Gastroesophageal sphincter (tissue), 4 donors: ENCODE data around the gene RAC2. TPM values are rescaled to one million over a fixed set of nuclear protein-coding genes. Genes with fewer than 3 reads are reported as not detected.

Experiments
- ATAC-seq: fragments of 150-250 bp; one replicate; pipeline ENCODE4 v1.9.1; 2016; ENCODE audit warnings: mild to moderate bottlenecking, moderate library complexity
- H3K27ac ChIP-seq, 4 donors: fragments of 200-600 bp; sonication (generic) in 3 of 4; 1 replicate in 3 of 4; 2 replicates in 1 of 4; pipeline ENCODE4 v1.5.1; 2016 to 2019
- H3K27me3 ChIP-seq: fragments of 200-600 bp; sonication (generic); one replicate; pipeline ENCODE4 v1.5.1; 2019
- H3K36me3 ChIP-seq, 2 donors: fragments of 200-600 bp; sonication (generic); one replicate each; pipeline ENCODE4 v1.5.1; 2019; ENCODE audit warnings: control low read depth in 1 of 2
- H3K4me1 ChIP-seq, 3 donors: fragments of 200-600 bp; sonication (generic); 1 replicate in 2 of 3; 2 replicates in 1 of 3; pipeline ENCODE4 v1.5.1; 2016 to 2019; ENCODE audit warnings: control low read depth in 2 of 3
- H3K4me3 ChIP-seq, 2 donors: fragments of 200-600 bp; sonication (generic); one replicate each; pipeline ENCODE4 v1.5.1; 2019; ENCODE audit warnings: mild to moderate bottlenecking in 1 of 2, moderate library complexity in 1 of 2
- H3K9me3 ChIP-seq, 3 donors: fragments of 200-600 bp; sonication (generic); one replicate each; pipeline ENCODE4 v1.5.1; 2017 to 2019; ENCODE audit warnings: control low read depth in 2 of 3
- EP300 ChIP-seq: sonication (generic); formaldehyde crosslinking; IDR thresholded peaks from one replicate; pipeline ENCODE4 v1.6.1; 2017; ENCODE audit warnings: antibody characterized with exemption, mild to moderate bottlenecking
- POLR2A ChIP-seq, 2 donors: fragments of 450-650 bp; IDR thresholded peaks; one replicate each; pipeline ENCODE4 v1.6.1; 2017; ENCODE audit warnings: antibody characterized with exemption in 2 of 2, mild to moderate bottlenecking in 2 of 2, moderate library complexity in 1 of 2
- POLR2AphosphoS5 ChIP-seq: sonication (generic); formaldehyde crosslinking; IDR thresholded peaks from one replicate; pipeline ENCODE4 v1.6.1; 2017; ENCODE audit warnings: antibody characterized with exemption
- WGBS, 2 donors: methylation state at CpG; one replicate each; pipeline ENCODE4 v1.1.5; 2018; ENCODE audit warnings: low coverage in 1 of 2; 5-methylcytosine and 5-hydroxymethylcytosine counted together
- total RNA-seq, 4 donors: library from RNA; depleted of rRNA; stranded (reverse); fragments of >200 nt; gene quantifications; one replicate each; pipeline ENCODE4 v1.1.0, GENCODE V29; 2016
- TF ChIP-seq, protein P1 (sequence below), 4 experiments: fragments of 200-600 bp in 2 of 4; fragments of 450-650 bp in 2 of 4; sonication (generic) in 1 of 4; IDR thresholded peaks; one replicate each; pipeline ENCODE4 v1.5.1; 2017 to 2019; ENCODE audit warnings: antibody characterized with exemption in 4 of 4, mild to moderate bottlenecking in 2 of 4, moderate library complexity in 2 of 4

Gene RAC2
- total RNA-seq, 4 donors from 2014 or later = 2.0 to 11.3 (median 6.4) TPM

DNA sequence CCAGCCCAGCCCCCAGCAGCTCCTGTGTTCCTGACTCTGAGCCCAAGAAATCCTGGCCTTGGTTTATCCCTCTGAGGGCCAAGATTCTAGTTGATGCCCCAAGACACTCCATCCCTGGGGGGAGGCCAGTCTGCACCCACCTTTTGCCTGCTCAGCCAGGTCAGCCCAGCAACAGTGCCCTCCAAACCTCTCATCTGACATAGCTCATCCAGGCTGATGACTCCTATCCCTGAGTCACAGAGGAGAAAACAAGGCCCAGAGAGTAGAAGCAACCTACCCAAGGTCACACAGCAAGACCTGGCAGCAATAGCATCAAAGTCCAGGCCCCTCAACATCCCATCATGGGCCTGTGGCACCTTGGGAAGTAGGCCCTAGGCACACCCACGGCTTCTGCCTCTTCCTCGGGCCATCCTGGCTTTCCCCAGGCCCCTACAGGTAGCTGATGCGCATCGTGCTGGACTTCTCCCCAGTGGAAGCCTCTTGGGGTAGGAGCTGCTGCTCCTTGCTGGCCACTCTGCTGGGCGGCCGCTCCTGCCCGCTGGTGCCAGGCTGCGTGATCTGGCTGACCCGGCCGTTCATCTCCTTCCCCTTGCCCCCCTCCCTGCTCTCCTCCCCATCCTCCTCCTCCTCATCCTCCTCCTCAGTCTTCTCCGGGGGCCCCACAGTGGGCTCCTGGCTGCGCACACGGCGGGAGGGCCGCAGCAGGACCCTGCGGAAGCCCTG, 37.8 kb downstream of the RAC2 start:
- no peak for ATAC-seq
- WGBS, 2 donors = 100% methylated on average over 1 of the region's 16 CpGs; no CpG with 5 or more reads in 1 of the 2 donors
- H3K36me3 ChIP-seq = no peaks in the 10 kb centered on the region
- H3K27me3 ChIP-seq = peaks cover 13% of the 10 kb centered on the region
- H3K9me3 ChIP-seq = no peaks in the 10 kb centered on the region
- no peak overlapping the region for H3K4me3 ChIP-seq
- TF ChIP-seq, protein P1, sequence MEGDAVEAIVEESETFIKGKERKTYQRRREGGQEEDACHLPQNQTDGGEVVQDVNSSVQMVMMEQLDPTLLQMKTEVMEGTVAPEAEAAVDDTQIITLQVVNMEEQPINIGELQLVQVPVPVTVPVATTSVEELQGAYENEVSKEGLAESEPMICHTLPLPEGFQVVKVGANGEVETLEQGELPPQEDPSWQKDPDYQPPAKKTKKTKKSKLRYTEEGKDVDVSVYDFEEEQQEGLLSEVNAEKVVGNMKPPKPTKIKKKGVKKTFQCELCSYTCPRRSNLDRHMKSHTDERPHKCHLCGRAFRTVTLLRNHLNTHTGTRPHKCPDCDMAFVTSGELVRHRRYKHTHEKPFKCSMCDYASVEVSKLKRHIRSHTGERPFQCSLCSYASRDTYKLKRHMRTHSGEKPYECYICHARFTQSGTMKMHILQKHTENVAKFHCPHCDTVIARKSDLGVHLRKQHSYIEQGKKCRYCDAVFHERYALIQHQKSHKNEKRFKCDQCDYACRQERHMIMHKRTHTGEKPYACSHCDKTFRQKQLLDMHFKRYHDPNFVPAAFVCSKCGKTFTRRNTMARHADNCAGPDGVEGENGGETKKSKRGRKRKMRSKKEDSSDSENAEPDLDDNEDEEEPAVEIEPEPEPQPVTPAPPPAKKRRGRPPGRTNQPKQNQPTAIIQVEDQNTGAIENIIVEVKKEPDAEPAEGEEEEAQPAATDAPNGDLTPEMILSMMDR (IDR thresholded peaks at IDR 0.05) = no peak
- TF ChIP-seq POLR2AphosphoS5 (no peak), POLR2A (IDR thresholded peaks at IDR 0.05) (no peak), EP300 (no peak)
- no peak overlapping the region for H3K27ac ChIP-seq
- no peaks in the 10 kb centered on the region for H3K4me1 ChIP-seq

DNA sequence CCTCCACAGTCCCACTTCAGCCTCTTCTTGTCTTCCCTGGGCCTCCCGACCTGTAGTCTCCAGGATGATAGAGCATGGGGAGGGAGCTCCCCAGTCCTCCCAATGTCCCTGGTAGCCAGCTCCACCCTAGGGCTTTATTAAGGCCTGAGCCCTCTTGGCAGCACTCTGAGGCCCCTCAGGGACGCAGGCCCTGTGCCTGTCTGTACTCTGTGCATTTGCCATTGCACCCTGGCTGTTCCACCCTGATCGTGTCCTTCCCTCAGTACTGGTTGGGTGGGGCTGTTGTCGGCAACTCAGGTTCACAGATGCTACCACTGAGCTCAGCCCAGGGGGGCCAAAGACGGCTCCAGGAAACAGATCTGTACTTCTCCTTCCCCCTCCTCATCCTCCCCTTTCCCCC, 39.0 kb downstream of the RAC2 start:
- peaks cover under 1% of the 10 kb centered on the region for H3K27me3 ChIP-seq
- 90% methylated on average over 3 of the region's 5 CpGs; no CpG with 5 or more reads in 1 of the 2 donors for WGBS, 2 donors
- no peaks in the 10 kb centered on the region for H3K9me3 ChIP-seq
- TF ChIP-seq, protein P1 (IDR thresholded peaks at IDR 0.05) = no peak
- TF ChIP-seq EP300 (no peak), POLR2A (IDR thresholded peaks at IDR 0.05) (no peak), POLR2AphosphoS5 (no peak)
- ATAC-seq = no peak
- no peak overlapping the region for H3K27ac ChIP-seq
- H3K4me3 ChIP-seq = no peak overlapping the region
- peaks cover 0 to under 1% (median 0%) of the 10 kb centered on the region in 3 donors for H3K4me1 ChIP-seq
- H3K36me3 ChIP-seq = no peaks in the 10 kb centered on the region

DNA sequence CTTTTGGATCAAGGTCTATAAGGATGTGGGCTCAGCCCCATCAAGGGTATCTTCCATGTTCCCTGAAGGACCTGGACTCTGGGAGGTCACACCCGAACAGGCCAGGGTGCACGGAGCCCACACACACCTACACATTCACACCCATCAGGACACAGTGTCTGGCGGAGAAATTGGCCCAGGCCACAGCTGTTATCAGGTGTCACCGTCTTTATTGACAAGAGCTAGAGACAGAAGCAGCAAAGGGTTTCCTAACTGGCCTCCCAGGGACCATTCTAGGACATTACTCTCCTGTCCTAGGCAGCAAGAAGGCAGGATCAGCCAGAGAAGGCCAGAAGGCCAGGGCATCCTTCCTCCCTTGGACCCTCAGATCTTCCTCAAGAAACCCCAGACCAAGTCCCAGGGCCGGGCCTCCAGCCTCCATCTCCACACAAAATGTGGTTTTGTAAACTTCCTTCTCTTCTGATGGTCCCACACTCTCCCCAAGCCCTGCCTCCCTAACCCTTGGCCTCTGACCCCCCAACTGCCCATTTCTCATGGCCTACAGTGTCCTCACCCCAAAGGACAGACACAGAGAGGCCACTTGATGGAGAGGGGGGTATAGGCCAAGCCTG, 39.9 kb downstream of the RAC2 start:
- Histone ChIP-seq H3K27me3 (no peaks in the 10 kb centered on the region), H3K36me3 (no peaks in the 10 kb centered on the region), H3K4me3 (no peak overlapping the region), H3K9me3 (no peaks in the 10 kb centered on the region), H3K27ac (no peak overlapping the region), H3K4me1 (peaks cover 0 to 7% (median 5%) of the 10 kb centered on the region in 3 donors)
- ATAC-seq = no peak
- TF ChIP-seq POLR2AphosphoS5 = no peak
- no peak for TF ChIP-seq EP300
- TF ChIP-seq, protein P1 (IDR thresholded peaks at IDR 0.05) = no peak
- no peak for TF ChIP-seq POLR2A (IDR thresholded peaks at IDR 0.05)
- 77% methylated on average over 5 of the region's 5 CpGs; no CpG with 5 or more reads in 1 of the 2 donors for WGBS, 2 donors

DNA sequence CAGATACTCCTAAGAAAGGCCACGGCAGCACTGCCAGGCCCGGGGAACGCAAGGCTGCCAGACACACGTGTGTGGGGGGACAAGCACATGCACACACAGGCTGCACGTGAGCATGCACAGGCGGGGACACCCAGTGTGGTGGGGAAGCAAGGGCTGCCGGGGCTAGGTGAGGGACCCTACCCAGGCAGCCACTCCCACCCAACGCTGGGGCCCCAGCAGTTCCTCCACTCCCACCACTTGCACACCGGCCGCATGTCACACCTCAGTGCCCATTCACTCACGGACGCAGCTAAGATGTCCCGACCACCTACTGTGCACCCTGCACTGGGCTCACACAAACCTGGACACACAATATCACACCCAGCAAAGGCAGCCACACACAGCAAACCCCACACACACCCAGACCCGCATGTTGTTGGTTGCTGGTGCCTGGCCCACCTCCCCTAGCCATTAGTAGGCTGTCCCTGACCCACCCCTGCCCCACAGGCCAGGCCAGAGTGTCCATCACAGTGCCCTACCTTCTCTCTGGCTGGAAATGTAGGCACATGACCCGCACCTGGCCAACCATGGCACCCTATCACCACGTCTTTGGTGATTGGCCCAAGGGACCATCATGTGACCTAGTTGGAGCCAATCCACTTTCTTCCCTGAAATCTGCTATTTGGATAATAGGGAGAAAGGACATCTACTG, 40.6 kb downstream of the RAC2 start:
- Histone ChIP-seq H3K27me3 (no peaks in the 10 kb centered on the region), H3K4me3 (no peak overlapping the region), H3K4me1 (peaks cover 0 to 12% (median 5%) of the 10 kb centered on the region in 3 donors), H3K9me3 (no peaks in the 10 kb centered on the region), H3K27ac (no peak overlapping the region), H3K36me3 (no peaks in the 10 kb centered on the region)
- TF ChIP-seq, protein P1 (IDR thresholded peaks at IDR 0.05) = no peak
- TF ChIP-seq POLR2A (IDR thresholded peaks at IDR 0.05) (no peak), EP300 (no peak), POLR2AphosphoS5 (no peak)
- no peak for ATAC-seq
- WGBS, 2 donors = 80 to 86% methylated on average over 1 to 2 of the region's 16 CpGs
